HFFc6 (cell line): ENCODE measurements around the gene MYBPHL. TPM values are rescaled to one million over a fixed set of nuclear protein-coding genes. Genes with fewer than 3 reads are reported as not detected.

Experiments used
- DNase-seq: peaks from one replicate; pipeline ENCODE4 v3.0.0-alpha.2; 2018
- H3K27ac Mint-ChIP-seq: 2 replicates; pipeline ENCODE4 v1.8.0; 2020; ENCODE audit warnings: mild to moderate bottlenecking, mixed read lengths
- H3K27me3 Mint-ChIP-seq: 2 replicates; pipeline ENCODE4 v1.8.0; 2021; ENCODE audit warnings: mild to moderate bottlenecking, moderate library complexity, mixed read lengths; ENCODE audit not compliant: insufficient read depth
- H3K36me3 Mint-ChIP-seq: 2 replicates; pipeline ENCODE4 v1.8.0; 2021; ENCODE audit warnings: low read depth, mixed read lengths
- H3K4me1 Mint-ChIP-seq: 2 replicates; pipeline ENCODE4 v1.8.0; 2020; ENCODE audit warnings: low read depth, mixed read lengths
- H3K4me3 Mint-ChIP-seq: 2 replicates; pipeline ENCODE4 v1.8.0; 2020; ENCODE audit warnings: mild to moderate bottlenecking, moderate library complexity, mixed read lengths
- H3K9me3 Mint-ChIP-seq: 2 replicates; pipeline ENCODE4 v1.8.0; 2020; ENCODE audit warnings: mild to moderate bottlenecking, mixed read lengths
- CTCF ChIP-seq: fragments of 200-600 bp; sonication (generic); IDR thresholded peaks from 2 replicates; pipeline ENCODE4 v1.5.0; 2021; ENCODE audit warnings: antibody characterized with exemption, mild to moderate bottlenecking
- long read RNA-seq: library from polyadenylated mRNA; unstranded; transcript quantifications from one replicate; pipeline ENCODE4 v2.0.0, GENCODE V29; 2019
- total RNA-seq, 6 experiments: library from RNA; stranded (reverse); fragmentation: NEBNext Ultra II Directional; extraction: Animal tissue kit (Norgen Biotek cat#: 25700); gene quantifications; 2 replicates in 1 of 6; 3 replicates in 5 of 6; pipeline ENCODE4 v1.2.3, GENCODE V29; 2021

MYBPHL gene
- not detected for total RNA-seq
- long read RNA-seq: 0 reads

- Mint-ChIP-seq H3K4me3 (no peak within 1 kb of the TSS), H3K27me3 (peaks cover 6% of the 10 kb centered on the region; the same call in 1 of the 2 replicates), H3K27ac (no peak within 1 kb of the TSS)
These were observed at the start of gene MYBPHL for GRCh38 chr1:109306832-109307273. Gene MYBPHL, minus strand, starts transcription at chr1:109307011. Its CDS starts 20 bp downstream, at chr1:109306991.

GRCh38 chr1:109356505-109356904 lies 49.7 kb upstream of the MYBPHL start:
- H3K36me3 Mint-ChIP-seq: no peaks in the 10 kb centered on the region
- no peak overlapping the region for H3K27ac Mint-ChIP-seq
- no peak overlapping the region for H3K4me3 Mint-ChIP-seq
- DNase-seq: no peak
- no peak for TF ChIP-seq CTCF
- peaks cover 9% of the 10 kb centered on the region for H3K4me1 Mint-ChIP-seq
- peaks cover 1% of the 10 kb centered on the region; the same call in 1 of the 2 replicates for H3K27me3 Mint-ChIP-seq
- H3K9me3 Mint-ChIP-seq: no peaks in the 10 kb centered on the region

More at GRCh38 chr1:109306832-109307273, at the start of gene MYBPHL:
- 0 out of 2 replicates have a peak, but pooled peaks cover 6% of the 10 kb centered on the region for H3K36me3 Mint-ChIP-seq
- DNase-seq: no peak
- TF ChIP-seq CTCF: no peak
- H3K9me3 Mint-ChIP-seq: no peaks in the 10 kb centered on the region
- H3K4me1 Mint-ChIP-seq: no peaks in the 10 kb centered on the region

- H3K4me1 Mint-ChIP-seq: no peaks in the 10 kb centered on the region
- no peak overlapping the region for H3K27ac Mint-ChIP-seq
- TF ChIP-seq CTCF: no peak
- no peaks in the 10 kb centered on the region for H3K9me3 Mint-ChIP-seq
- H3K27me3 Mint-ChIP-seq: no peaks in the 10 kb centered on the region
- DNase-seq: no peak
- no peaks in the 10 kb centered on the region for H3K36me3 Mint-ChIP-seq
- no peak overlapping the region for H3K4me3 Mint-ChIP-seq
These were observed 48.1 kb upstream of the MYBPHL start for GRCh38 chr1:109354929-109355328.

GRCh38 chr1:109351457-109351856 lies 44.6 kb upstream of the MYBPHL start:
- Mint-ChIP-seq H3K27ac (no peak overlapping the region), H3K4me1 (no peaks in the 10 kb centered on the region), H3K36me3 (no peaks in the 10 kb centered on the region), H3K4me3 (no peak overlapping the region), H3K9me3 (no peaks in the 10 kb centered on the region), H3K27me3 (no peaks in the 10 kb centered on the region; the same call in 1 of the 2 replicates)
- no peak for TF ChIP-seq CTCF
- no peak for DNase-seq

GRCh38 chr1:109350655-109351054 lies 43.8 kb upstream of the MYBPHL start:
- H3K27ac Mint-ChIP-seq: no peak overlapping the region
- no peaks in the 10 kb centered on the region; the same call in 1 of the 2 replicates for H3K27me3 Mint-ChIP-seq
- H3K36me3 Mint-ChIP-seq: no peaks in the 10 kb centered on the region
- no peak overlapping the region for H3K4me3 Mint-ChIP-seq
- H3K9me3 Mint-ChIP-seq: no peaks in the 10 kb centered on the region
- TF ChIP-seq CTCF: no peak
- no peak for DNase-seq
- no peaks in the 10 kb centered on the region for H3K4me1 Mint-ChIP-seq
